Suprapubic skin (tissue), 3 donors: Measurements from ENCODE around the gene DTD2.

Experiments used
- EP300 ChIP-seq: sonication (generic); formaldehyde crosslinking; IDR thresholded peaks from one replicate; pipeline ENCODE4 v1.6.1; 2017; ENCODE audit warnings: antibody characterized with exemption
- POLR2A ChIP-seq, 2 donors: fragments of 450-650 bp; IDR thresholded peaks; one replicate each; pipeline ENCODE4 v1.6.1; 2017; ENCODE audit warnings: antibody characterized with exemption in 2 of 2, mild to moderate bottlenecking in 2 of 2, moderate library complexity in 2 of 2
- TF ChIP-seq, protein P1 (sequence below), 2 donors: fragments of 200-600 bp in 1 of 2; fragments of 450-650 bp in 1 of 2; sonication (generic) in 1 of 2; IDR thresholded peaks; one replicate each; pipeline ENCODE4 v1.5.1; 2016 to 2019; ENCODE audit warnings: antibody characterized with exemption in 2 of 2, mild to moderate bottlenecking in 1 of 2, moderate library complexity in 1 of 2

- TF ChIP-seq, protein P1, sequence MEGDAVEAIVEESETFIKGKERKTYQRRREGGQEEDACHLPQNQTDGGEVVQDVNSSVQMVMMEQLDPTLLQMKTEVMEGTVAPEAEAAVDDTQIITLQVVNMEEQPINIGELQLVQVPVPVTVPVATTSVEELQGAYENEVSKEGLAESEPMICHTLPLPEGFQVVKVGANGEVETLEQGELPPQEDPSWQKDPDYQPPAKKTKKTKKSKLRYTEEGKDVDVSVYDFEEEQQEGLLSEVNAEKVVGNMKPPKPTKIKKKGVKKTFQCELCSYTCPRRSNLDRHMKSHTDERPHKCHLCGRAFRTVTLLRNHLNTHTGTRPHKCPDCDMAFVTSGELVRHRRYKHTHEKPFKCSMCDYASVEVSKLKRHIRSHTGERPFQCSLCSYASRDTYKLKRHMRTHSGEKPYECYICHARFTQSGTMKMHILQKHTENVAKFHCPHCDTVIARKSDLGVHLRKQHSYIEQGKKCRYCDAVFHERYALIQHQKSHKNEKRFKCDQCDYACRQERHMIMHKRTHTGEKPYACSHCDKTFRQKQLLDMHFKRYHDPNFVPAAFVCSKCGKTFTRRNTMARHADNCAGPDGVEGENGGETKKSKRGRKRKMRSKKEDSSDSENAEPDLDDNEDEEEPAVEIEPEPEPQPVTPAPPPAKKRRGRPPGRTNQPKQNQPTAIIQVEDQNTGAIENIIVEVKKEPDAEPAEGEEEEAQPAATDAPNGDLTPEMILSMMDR (IDR thresholded peaks at IDR 0.05) = no peak
- no peak for TF ChIP-seq EP300
- no peak for TF ChIP-seq POLR2A (IDR thresholded peaks at IDR 0.05)
Measured at GRCh38 chr14:31426663-31427062, 30.6 kb downstream of the DTD2 start.
